ENCODE measurements around the gene CACNG7.

Gene CACNG7

GRCh38 chr19:53993448-53993847, 84.4 kb downstream of the CACNG7 start:
- Histone ChIP-seq H3K27ac (ENCODE audit: low read length) (no peak overlapping the region), H3K4me3 (ENCODE audit: low read depth in 1 of 2, low read length in 2 of 2) (no peak overlapping the region), H3K4me1 (ENCODE audit: insufficient read depth, low read length) (no peaks in the 10 kb centered on the region), H2AFZ (ENCODE audit: low read depth, low read length) (no peak overlapping the region), H3K79me2 (ENCODE audit: insufficient read depth, low read length) (no peaks in the 10 kb centered on the region), H3K9ac (ENCODE audit: low read depth, low read length) (no peak overlapping the region), H3K4me2 (ENCODE audit: insufficient read depth, low read length) (no peak overlapping the region), H3K9me3 (ENCODE audit: insufficient read depth, low read length, severe bottlenecking) (no peaks in the 10 kb centered on the region), H3K27me3 (ENCODE audit: insufficient read depth, low read length, poor library complexity) (no peaks in the 10 kb centered on the region), H4K20me1 (ENCODE audit: insufficient read depth, low read length) (no peaks in the 10 kb centered on the region), H3K36me3 (ENCODE audit: insufficient read depth, low read length) (no peaks in the 10 kb centered on the region)
- ATAC-seq (ENCODE audit: insufficient read depth, low read depth): no peak
- no peak for DNase-seq
- TF ChIP-seq EZH2 (IDR thresholded peaks at IDR 0.05; ENCODE audit: borderline replicate concordance, low read depth, low read length, severe bottlenecking): no peak
- no peak for TF ChIP-seq CTCF (IDR thresholded peaks at IDR 0.05; ENCODE audit: borderline replicate concordance, extremely low read depth, low read length, poor library complexity, severe bottlenecking)
